HG03342 (cell line): ENCODE results near the gene GYG2.

Experiments used
- ATAC-seq: cut with Tn5 transposase; IDR thresholded peaks from one replicate; pipeline ENCODE4 v1.9.1; 2021; ENCODE audit warnings: mild to moderate bottlenecking, moderate library complexity; ENCODE audit not compliant: unreplicated experiment

GYG2 gene

GRCh38 chrX:2812161-2812907, 16.4 kb upstream of the GYG2 start:
- peak; percentile 82 for ATAC-seq

GRCh38 chrX:2817036-2817435, 11.7 kb upstream of the GYG2 start:
- ATAC-seq, result no peak

- no peak for ATAC-seq
These were observed 9.2 kb upstream of the GYG2 start for GRCh38 chrX:2819345-2820135.

- no peak for ATAC-seq
These were observed 8.5 kb upstream of the GYG2 start for GRCh38 chrX:2820136-2820771.

GRCh38 chrX:2823795-2824386, 4.8 kb upstream of the GYG2 start:
- no peak for ATAC-seq

GRCh38 chrX:2824886-2825285, 3.8 kb upstream of the GYG2 start:
- ATAC-seq, result no peak

- ATAC-seq, result no peak
These were observed 255 bp downstream of the GYG2 start for GRCh38 chrX:2828959-2829411.

GRCh38 chrX:2829469-2830246, 928 bp downstream of the GYG2 start:
- ATAC-seq, result no peak

GRCh38 chrX:2831471-2832228, 2.9 kb downstream of the GYG2 start:
- no peak for ATAC-seq

- no peak for ATAC-seq
These were observed 9.2 kb downstream of the GYG2 start for GRCh38 chrX:2837961-2838360.

- ATAC-seq, result no peak
These were observed 12.2 kb downstream of the GYG2 start for GRCh38 chrX:2840961-2841360.

- no peak for ATAC-seq
These were observed 12.8 kb downstream of the GYG2 start for GRCh38 chrX:2841537-2841936.

GRCh38 chrX:2846992-2847391, 18.3 kb downstream of the GYG2 start:
- no peak for ATAC-seq

GRCh38 chrX:2848871-2849301, 20.2 kb downstream of the GYG2 start:
- ATAC-seq, result no peak

GRCh38 chrX:2854918-2855317, 26.2 kb downstream of the GYG2 start:
- no peak for ATAC-seq

GRCh38 chrX:2855761-2856160, 27.0 kb downstream of the GYG2 start:
- no peak for ATAC-seq

- no peak for ATAC-seq
These were observed 28.8 kb downstream of the GYG2 start for GRCh38 chrX:2857566-2857965.

- ATAC-seq, result no peak
These were observed 30.6 kb downstream of the GYG2 start for GRCh38 chrX:2859197-2859797.

GRCh38 chrX:2862404-2862803, 33.7 kb downstream of the GYG2 start:
- no peak for ATAC-seq
